ENCODE data around the gene RNF208. TPM values are rescaled to one million over a fixed set of nuclear protein-coding genes. Genes with fewer than 3 reads are reported as not detected.

Gene RNF208
- total and polyA plus RNA-seq, 4 donors, result 0.28 to 7.1 (median 2.6) TPM

- Histone ChIP-seq H3K9ac (ENCODE audit: low read depth in 1 of 2, low read length in 2 of 2) (no peak overlapping the region), H3K27ac (ENCODE audit: low read depth in 1 of 2, low read length in 2 of 2) (no peak overlapping the region), H3K9me3 (ENCODE audit: control insufficient read depth in 4 of 4, low read length in 3 of 4) (no peaks in the 10 kb centered on the region), H3K27me3 (ENCODE audit: control insufficient read depth in 4 of 4, insufficient read depth in 4 of 4, low read length in 3 of 4) (no peaks in the 10 kb centered on the region), H3K4me1 (ENCODE audit: control insufficient read depth in 4 of 4, insufficient read depth in 4 of 4, low read length in 3 of 4) (peaks cover 35 to 71% (median 59%) of the 10 kb centered on the region in 4 donors), H3K36me3 (ENCODE audit: control insufficient read depth in 4 of 4, insufficient read depth in 3 of 4, low read depth in 1 of 4, low read length in 3 of 4) (peaks cover 3 to 17% (median 5%) of the 10 kb centered on the region in 4 donors), H3K4me3 (ENCODE audit: low read depth in 1 of 3, low read length in 3 of 3) (no peak overlapping the region)
- WGBS, result 91% methylated on average over 22 of the region's 22 CpGs
- DNase-seq (ENCODE audit: low spot score), result no peak
- TF ChIP-seq ZBTB33 (IDR thresholded peaks at IDR 0.05) (no peak), SP1 (IDR thresholded peaks at IDR 0.05) (no peak), RXRA (IDR thresholded peaks at IDR 0.05) (no peak), FOXA2 (IDR thresholded peaks at IDR 0.05) (no peak), HNF4A (conservative IDR thresholded peaks at IDR 0.05) (no peak)
- TF ChIP-seq, protein P1, sequence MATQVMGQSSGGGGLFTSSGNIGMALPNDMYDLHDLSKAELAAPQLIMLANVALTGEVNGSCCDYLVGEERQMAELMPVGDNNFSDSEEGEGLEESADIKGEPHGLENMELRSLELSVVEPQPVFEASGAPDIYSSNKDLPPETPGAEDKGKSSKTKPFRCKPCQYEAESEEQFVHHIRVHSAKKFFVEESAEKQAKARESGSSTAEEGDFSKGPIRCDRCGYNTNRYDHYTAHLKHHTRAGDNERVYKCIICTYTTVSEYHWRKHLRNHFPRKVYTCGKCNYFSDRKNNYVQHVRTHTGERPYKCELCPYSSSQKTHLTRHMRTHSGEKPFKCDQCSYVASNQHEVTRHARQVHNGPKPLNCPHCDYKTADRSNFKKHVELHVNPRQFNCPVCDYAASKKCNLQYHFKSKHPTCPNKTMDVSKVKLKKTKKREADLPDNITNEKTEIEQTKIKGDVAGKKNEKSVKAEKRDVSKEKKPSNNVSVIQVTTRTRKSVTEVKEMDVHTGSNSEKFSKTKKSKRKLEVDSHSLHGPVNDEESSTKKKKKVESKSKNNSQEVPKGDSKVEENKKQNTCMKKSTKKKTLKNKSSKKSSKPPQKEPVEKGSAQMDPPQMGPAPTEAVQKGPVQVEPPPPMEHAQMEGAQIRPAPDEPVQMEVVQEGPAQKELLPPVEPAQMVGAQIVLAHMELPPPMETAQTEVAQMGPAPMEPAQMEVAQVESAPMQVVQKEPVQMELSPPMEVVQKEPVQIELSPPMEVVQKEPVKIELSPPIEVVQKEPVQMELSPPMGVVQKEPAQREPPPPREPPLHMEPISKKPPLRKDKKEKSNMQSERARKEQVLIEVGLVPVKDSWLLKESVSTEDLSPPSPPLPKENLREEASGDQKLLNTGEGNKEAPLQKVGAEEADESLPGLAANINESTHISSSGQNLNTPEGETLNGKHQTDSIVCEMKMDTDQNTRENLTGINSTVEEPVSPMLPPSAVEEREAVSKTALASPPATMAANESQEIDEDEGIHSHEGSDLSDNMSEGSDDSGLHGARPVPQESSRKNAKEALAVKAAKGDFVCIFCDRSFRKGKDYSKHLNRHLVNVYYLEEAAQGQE (IDR thresholded peaks at IDR 0.05), result no peak
These were observed 30.2 kb downstream of the RNF208 start for GRCh38 chr9:137191691-137192447.

- H3K27me3 ChIP-seq (ENCODE audit: control insufficient read depth in 4 of 4, insufficient read depth in 4 of 4, low read length in 3 of 4), result no peaks in the 10 kb centered on the region
- 84% methylated on average over 3 of the region's 3 CpGs for WGBS
- no peak for TF ChIP-seq GABPA (IDR thresholded peaks at IDR 0.05 in 1 of 2, conservative IDR thresholded peaks at IDR 0.05 in 1 of 2)
- no peak for TF ChIP-seq FOXA1 (IDR thresholded peaks at IDR 0.05)
- no peak for TF ChIP-seq CTCF (IDR thresholded peaks at IDR 0.05; ENCODE audit: low read depth, low read length, missing input control)
- TF ChIP-seq SP1 (IDR thresholded peaks at IDR 0.05), result no peak
- TF ChIP-seq, protein P2, sequence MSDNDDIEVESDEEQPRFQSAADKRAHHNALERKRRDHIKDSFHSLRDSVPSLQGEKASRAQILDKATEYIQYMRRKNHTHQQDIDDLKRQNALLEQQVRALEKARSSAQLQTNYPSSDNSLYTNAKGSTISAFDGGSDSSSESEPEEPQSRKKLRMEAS (IDR thresholded peaks at IDR 0.05), result no peak
- no peak for TF ChIP-seq JUND (IDR thresholded peaks at IDR 0.05)
- TF ChIP-seq NR2F2 (IDR thresholded peaks at IDR 0.05), result no peak
- no peak for TF ChIP-seq EGR1 (IDR thresholded peaks at IDR 0.05; ENCODE audit: low read depth in 2 of 2)
- TF ChIP-seq, protein P3, sequence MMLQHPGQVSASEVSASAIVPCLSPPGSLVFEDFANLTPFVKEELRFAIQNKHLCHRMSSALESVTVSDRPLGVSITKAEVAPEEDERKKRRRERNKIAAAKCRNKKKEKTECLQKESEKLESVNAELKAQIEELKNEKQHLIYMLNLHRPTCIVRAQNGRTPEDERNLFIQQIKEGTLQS (IDR thresholded peaks at IDR 0.05), result no peak
- TF ChIP-seq TAF1 (conservative IDR thresholded peaks at IDR 0.05), result no peak
- TF ChIP-seq, protein P1 (IDR thresholded peaks at IDR 0.05), result no peak
- no peak for TF ChIP-seq FOXA2 (IDR thresholded peaks at IDR 0.05)
- no peak for TF ChIP-seq HNF4A (conservative IDR thresholded peaks at IDR 0.05)
- TF ChIP-seq RXRA (IDR thresholded peaks at IDR 0.05), result no peak
- TF ChIP-seq HNF4G (IDR thresholded peaks at IDR 0.05), result no peak
- no peak for TF ChIP-seq YY1 (IDR thresholded peaks at IDR 0.05)
- no peak overlapping the region for H3K27ac ChIP-seq (ENCODE audit: low read depth in 1 of 2, low read length in 2 of 2)
- DNase-seq (ENCODE audit: low spot score), result no peak
- peaks cover 3 to 17% (median 5%) of the 10 kb centered on the region in 4 donors for H3K36me3 ChIP-seq (ENCODE audit: control insufficient read depth in 4 of 4, insufficient read depth in 3 of 4, low read depth in 1 of 4, low read length in 3 of 4)
- H3K4me1 ChIP-seq (ENCODE audit: control insufficient read depth in 4 of 4, insufficient read depth in 4 of 4, low read length in 3 of 4), result peaks cover 38 to 71% (median 59%) of the 10 kb centered on the region in 4 donors
- H3K9me3 ChIP-seq (ENCODE audit: control insufficient read depth in 4 of 4, low read length in 3 of 4), result no peaks in the 10 kb centered on the region
- H3K4me3 ChIP-seq (ENCODE audit: low read depth in 1 of 3, low read length in 3 of 3), result no peak overlapping the region
- no peak overlapping the region for H3K9ac ChIP-seq (ENCODE audit: low read depth in 1 of 2, low read length in 2 of 2)
These were observed 30.8 kb downstream of the RNF208 start for GRCh38 chr9:137191245-137191644.
